HepG2 (cell line): ENCODE data around the gene GUCA2B. TPM values are rescaled to one million over a fixed set of nuclear protein-coding genes. Genes with fewer than 3 reads are reported as not detected.

Experiments
- ATAC-seq: fragments of 200-7000 bp; cut with Tn5 transposase; 3 replicates; pipeline ENCODE4 v1.9.1; 2020; ENCODE audit warnings: mild to moderate bottlenecking, moderate library complexity
- BruUV-seq: library from RNA; stranded (reverse); fragments of 400-500 nt; replicated peaks from 2 replicates; lab custom pipeline; 2021; lab: Mats Ljungman, UMichigan
- CTCF ChIA-PET: fragments of 300-600 bp; formaldehyde crosslinking; extraction: SDS; loops from one replicate; lab custom pipeline; 2021; ENCODE audit warnings: low total read pairs, inconsistent platforms, low intra/inter-chr PET ratio; lab: Yijun Ruan, JAX
- POLR2A ChIA-PET: fragments of 350-600 bp; sonication (Branson Sonifier 250); formaldehyde crosslinking; loops from one replicate; lab custom pipeline; 2020; ENCODE audit warnings: antibody characterized with exemption, inconsistent platforms; lab: Yijun Ruan, JAX
- DNase-seq: peaks from one replicate; pipeline ENCODE4 v3.0.0-alpha.2; 2015; ENCODE audit warnings: low spot score
- FAIRE-seq: peaks from 3 replicates; lab custom pipeline; 2011; peaks lifted over from hg19 to GRCh38; lab: Jason Lieb, UNC
- H2AFZ ChIP-seq: one replicate; pipeline ENCODE4 v1.6.1; 2011; ENCODE audit warnings: low read length, inconsistent platforms
- H3K27ac ChIP-seq: fragments of 300-600 bp; 3 replicates; pipeline ENCODE4 v1.8.0; 2011; ENCODE audit warnings: mixed run types, mild to moderate bottlenecking, mixed read lengths, low read length, inconsistent platforms; ENCODE audit not compliant: insufficient read depth; ENCODE audit errors: extremely low read length
- H3K27me3 ChIP-seq, 2 experiments: fragments of 200-600 bp in 1 of 2; 2 replicates in 1 of 2; 3 replicates in 1 of 2; pipeline versions ENCODE4 v1.6.0 to v1.8.0; 2011; ENCODE audit warnings: low read length in 2 of 2, mild to moderate bottlenecking in 2 of 2, moderate library complexity in 2 of 2, inconsistent platforms in 1 of 2; ENCODE audit not compliant: insufficient read depth in 2 of 2, control insufficient read depth in 1 of 2
- H3K36me3 ChIP-seq, 2 experiments: fragments of 200-600 bp in 1 of 2; replicated peaks in 1 of 2; 2 replicates in 1 of 2; 3 replicates in 1 of 2; pipeline versions ENCODE4 v1.5.1 to v1.8.0; 2011; ENCODE audit warnings: low read length in 2 of 2, inconsistent platforms in 1 of 2; ENCODE audit not compliant: insufficient read depth in 2 of 2, control insufficient read depth in 1 of 2
- H3K4me1 ChIP-seq: 2 replicates; pipeline ENCODE4 v1.5.1; 2012; ENCODE audit warnings: low read length, inconsistent platforms; ENCODE audit not compliant: insufficient read depth
- H3K4me2 ChIP-seq: 2 replicates; pipeline ENCODE4 v1.6.0; 2011; ENCODE audit warnings: low read depth, low read length, inconsistent platforms
- H3K4me3 ChIP-seq, 3 experiments: fragments of 200-600 bp in 1 of 3; sonication (generic), shearing (Covaris generic) in 1 of 3; replicated peaks in 1 of 3; 2 replicates each; pipeline ENCODE4 v1.5.1; 2011 to 2016; ENCODE audit warnings: low read length in 3 of 3, inconsistent platforms in 2 of 3, low read depth in 2 of 3, mild to moderate bottlenecking in 2 of 3, control low read depth in 1 of 3, mixed read lengths in 1 of 3; ENCODE audit not compliant: insufficient read depth in 1 of 3
- H3K79me2 ChIP-seq: one replicate; pipeline ENCODE4 v1.6.1; 2011; ENCODE audit warnings: low read length, inconsistent platforms; ENCODE audit not compliant: insufficient read depth
- H3K9ac ChIP-seq: 2 replicates; pipeline ENCODE4 v1.6.0; 2011; ENCODE audit warnings: mild to moderate bottlenecking, low read depth, low read length, inconsistent platforms; ENCODE audit not compliant: insufficient read depth
- H3K9me3 ChIP-seq: 2 replicates; pipeline ENCODE4 v1.5.1; 2012; ENCODE audit warnings: mild to moderate bottlenecking, low read length
- H4K20me1 ChIP-seq: 2 replicates; pipeline ENCODE4 v1.6.0; 2011; ENCODE audit warnings: inconsistent platforms, mild to moderate bottlenecking, low read length, moderate library complexity; ENCODE audit not compliant: insufficient read depth
- BCLAF1 ChIP-seq: fragments of 450-650 bp; IDR thresholded peaks from 2 replicates; pipeline ENCODE4 v1.6.1; 2017; ENCODE audit warnings: mild to moderate bottlenecking
- KDM5A ChIP-seq: fragments of 200-600 bp; sonication (generic); IDR thresholded peaks from 2 replicates; pipeline ENCODE4 v1.7.0; 2018; ENCODE audit warnings: antibody characterized with exemption, mild to moderate bottlenecking, low read length, borderline replicate concordance
- MEIS2 ChIP-seq: sonication (generic); formaldehyde crosslinking; IDR thresholded peaks from 2 replicates; pipeline ENCODE4 v1.9.0; 2021; ENCODE audit warnings: mild to moderate bottlenecking, missing genetic modification reagents
- POGZ ChIP-seq: sonication (generic); formaldehyde crosslinking; IDR thresholded peaks from 2 replicates; pipeline ENCODE4 v1.4.0; 2020; ENCODE audit warnings: mild to moderate bottlenecking, missing genetic modification reagents
- PRDM15 ChIP-seq: sonication (generic); formaldehyde crosslinking; IDR thresholded peaks from 2 replicates; pipeline ENCODE4 v1.4.0; 2020; ENCODE audit warnings: missing genetic modification reagents
- ZBTB7A ChIP-seq: sonication (generic); formaldehyde crosslinking; IDR thresholded peaks from 2 replicates; pipeline ENCODE4 v1.8.0; 2022; ENCODE audit warnings: mild to moderate bottlenecking, missing genetic modification reagents
- ZFP41 ChIP-seq: sonication (generic); formaldehyde crosslinking; IDR thresholded peaks from 2 replicates; pipeline ENCODE4 v1.4.0; 2020; ENCODE audit warnings: mild to moderate bottlenecking, missing genetic modification reagents, borderline replicate concordance
- ZNF557 ChIP-seq: sonication (generic); formaldehyde crosslinking; IDR thresholded peaks from 2 replicates; pipeline ENCODE4 v1.4.0; 2020; ENCODE audit warnings: missing genetic modification reagents
- ZNF607 ChIP-seq: sonication (generic); formaldehyde crosslinking; IDR thresholded peaks from 2 replicates; pipeline ENCODE4 v1.5.1; 2020; ENCODE audit warnings: missing genetic modification reagents, mild to moderate bottlenecking, borderline replicate concordance
- ZNF709 ChIP-seq: sonication (generic); formaldehyde crosslinking; IDR thresholded peaks from 2 replicates; pipeline ENCODE4 v1.5.0; 2020; ENCODE audit warnings: mild to moderate bottlenecking, missing genetic modification reagents
- ZNF747 ChIP-seq: sonication (generic); formaldehyde crosslinking; IDR thresholded peaks from 2 replicates; pipeline ENCODE4 v1.8.1; 2023; ENCODE audit warnings: missing genetic modification reagents, mild to moderate bottlenecking, borderline replicate concordance
- WGBS: methylation state at CpG from one replicate; pipeline ENCODE4 v1.1.6; 2017; ENCODE audit warnings: low lambda C conversion rate; 5-methylcytosine and 5-hydroxymethylcytosine counted together
- in situ Hi-C: cut with HindIII; loops from 2 replicates; pipeline ENCODE4 v1.10.0; 2017; ENCODE audit warnings: low pct_unique_long_range_greater_than_20kb; ENCODE audit not compliant: extremely low pct_ligation_motif_present
- intact Hi-C: fragments of 100-400 bp; cut with micrococcal nuclease; formaldehyde crosslinking; loops from one replicate; pipeline ENCODE4 v1.10.0; 2022; ENCODE audit not compliant: unreplicated experiment
- polyA plus RNA-seq, 8 experiments: library from polyadenylated mRNA; depleted of rRNA in 3 of 8; stranded (reverse) in 7 of 8; unstranded in 1 of 8; fragments of >200 nt; fragmentation: Illumina TruSeq in 4 of 8; extraction: Trizol in 4 of 8; gene quantifications; 2 replicates each; pipeline versions ENCODE4 v1.2.1 to v1.2.3, GENCODE V29; 2011 to 2016; ENCODE audit warnings: low read depth in 4 of 8, missing spikeins in 1 of 8, mixed read lengths in 1 of 8; ENCODE audit not compliant: insufficient read depth in 1 of 8
- total RNA-seq, 5 experiments: library from RNA; depleted of rRNA; stranded (reverse); fragments of >200 nt; fragmentation: Illumina TruSeq; extraction: Trizol; gene quantifications; 2 replicates each; pipeline ENCODE4 v1.2.3, GENCODE V29; 2016; ENCODE audit warnings: low read depth in 1 of 5
- TF ChIP-seq, protein P1 (sequence below): sonication (generic); formaldehyde crosslinking; IDR thresholded peaks from 2 replicates; pipeline ENCODE4 v1.5.1; 2020; ENCODE audit warnings: mild to moderate bottlenecking, missing genetic modification reagents, moderate library complexity
- TF ChIP-seq, protein P2 (sequence below): sonication (generic); formaldehyde crosslinking; IDR thresholded peaks from 2 replicates; pipeline ENCODE4 v1.4.0; 2020; ENCODE audit warnings: missing genetic modification reagents

Gene GUCA2B
- total and polyA plus RNA-seq, 2 of the 13 experiments (the other 11 are each of a cell fraction or from before 2014, with no cell fraction given): not detected

- ATAC-seq (peak; percentile 4), DNase-seq (no peak), FAIRE-seq (no peak)
- Histone ChIP-seq H4K20me1 (no peaks in the 10 kb centered on the region), H3K36me3 (no peaks in the 10 kb centered on the region), H3K27me3 (peaks cover 0 to 16% of the 10 kb centered on the region in 2 experiments; a peak in 2 of 5 replicates), H2AFZ (no peak within 1 kb of the TSS), H3K27ac (no peak within 1 kb of the TSS), H3K4me1 (peaks cover 44% of the 10 kb centered on the region), H3K9me3 (no peaks in the 10 kb centered on the region), H3K4me3 (peak within 1 kb of the TSS in 1 of 3 experiments; percentile 45; a peak in 2 of 6 replicates), H3K79me2 (no peaks in the 10 kb centered on the region), H3K4me2 (peak within 1 kb of the TSS; percentile 55), H3K9ac (no peak within 1 kb of the TSS)
- 10% methylated on average over 15 of the region's 24 CpGs for WGBS
- BruUV-seq: no TSS peak
- intact Hi-C loops (no loop called here), in situ Hi-C loops (no loop called here)
- POLR2A ChIA-PET: no interaction called here
- CTCF ChIA-PET: no interaction called here
- TF ChIP-seq, protein P1, sequence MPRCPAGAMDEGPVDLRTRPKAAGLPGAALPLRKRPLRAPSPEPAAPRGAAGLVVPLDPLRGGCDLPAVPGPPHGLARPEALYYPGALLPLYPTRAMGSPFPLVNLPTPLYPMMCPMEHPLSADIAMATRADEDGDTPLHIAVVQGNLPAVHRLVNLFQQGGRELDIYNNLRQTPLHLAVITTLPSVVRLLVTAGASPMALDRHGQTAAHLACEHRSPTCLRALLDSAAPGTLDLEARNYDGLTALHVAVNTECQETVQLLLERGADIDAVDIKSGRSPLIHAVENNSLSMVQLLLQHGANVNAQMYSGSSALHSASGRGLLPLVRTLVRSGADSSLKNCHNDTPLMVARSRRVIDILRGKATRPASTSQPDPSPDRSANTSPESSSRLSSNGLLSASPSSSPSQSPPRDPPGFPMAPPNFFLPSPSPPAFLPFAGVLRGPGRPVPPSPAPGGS (CRISPR knock-in tag): no peak
- no peak for TF ChIP-seq ZNF607 (CRISPR knock-in tag)
- TF ChIP-seq ZNF709 (CRISPR knock-in tag): no peak
- no peak for TF ChIP-seq PRDM15 (CRISPR knock-in tag)
- no peak for TF ChIP-seq KDM5A
- no peak for TF ChIP-seq ZFP41 (CRISPR knock-in tag)
- TF ChIP-seq, protein P2, sequence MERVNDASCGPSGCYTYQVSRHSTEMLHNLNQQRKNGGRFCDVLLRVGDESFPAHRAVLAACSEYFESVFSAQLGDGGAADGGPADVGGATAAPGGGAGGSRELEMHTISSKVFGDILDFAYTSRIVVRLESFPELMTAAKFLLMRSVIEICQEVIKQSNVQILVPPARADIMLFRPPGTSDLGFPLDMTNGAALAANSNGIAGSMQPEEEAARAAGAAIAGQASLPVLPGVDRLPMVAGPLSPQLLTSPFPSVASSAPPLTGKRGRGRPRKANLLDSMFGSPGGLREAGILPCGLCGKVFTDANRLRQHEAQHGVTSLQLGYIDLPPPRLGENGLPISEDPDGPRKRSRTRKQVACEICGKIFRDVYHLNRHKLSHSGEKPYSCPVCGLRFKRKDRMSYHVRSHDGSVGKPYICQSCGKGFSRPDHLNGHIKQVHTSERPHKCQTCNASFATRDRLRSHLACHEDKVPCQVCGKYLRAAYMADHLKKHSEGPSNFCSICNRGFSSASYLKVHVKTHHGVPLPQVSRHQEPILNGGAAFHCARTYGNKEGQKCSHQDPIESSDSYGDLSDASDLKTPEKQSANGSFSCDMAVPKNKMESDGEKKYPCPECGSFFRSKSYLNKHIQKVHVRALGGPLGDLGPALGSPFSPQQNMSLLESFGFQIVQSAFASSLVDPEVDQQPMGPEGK: peak; percentile 87
- no peak for TF ChIP-seq ZNF747 (CRISPR knock-in tag)
- no peak for TF ChIP-seq POGZ (CRISPR knock-in tag)
- TF ChIP-seq BCLAF1: no peak
- 0 out of 2 replicates have a peak, but pooled peaks have one; percentile 27 for TF ChIP-seq MEIS2 (CRISPR knock-in tag)
- TF ChIP-seq ZBTB7A (CRISPR knock-in tag): no peak
- no peak for TF ChIP-seq ZNF557 (CRISPR knock-in tag)
These were observed 11.6 kb downstream of the GUCA2B start, which contains the start of gene GUCA2A for GRCh38 chr1:42164551-42165420. Gene GUCA2A (minus strand): TSS chr1:42164745. CDS start chr1:42164712, 33 bp downstream.
